ENCODE data around the gene SBK3.
"Not testable (repeated sequence)": the region's sequence is repeated elsewhere in the genome, so short reads cannot be mapped to it uniquely, and the experiment has no call there.

SBK3 gene

GRCh38 chr19:55540619-55541018 lies 4.7 kb downstream of the SBK3 start:
- no peak for DNase-seq (ENCODE audit: low read depth in 2 of 2)

- no peak for DNase-seq (ENCODE audit: low read depth in 2 of 2)
Observed at GRCh38 chr19:55539090-55539984, 6.0 kb downstream of the SBK3 start.

- DNase-seq (ENCODE audit: low read depth in 2 of 2), result no peak
Observed at GRCh38 chr19:55538132-55538531, 7.2 kb downstream of the SBK3 start.

GRCh38 chr19:55537741-55538111 lies 7.6 kb downstream of the SBK3 start:
- DNase-seq (ENCODE audit: low read depth in 2 of 2), result no peak

GRCh38 chr19:55536951-55537740 lies 8.2 kb downstream of the SBK3 start, which contains the start of gene SBK2:
Gene SBK2 (minus strand): TSS chr19:55537133. CDS start chr19:55536294, 839 bp downstream.
- DNase-seq (ENCODE audit: low read depth in 2 of 2), result no peak

- DNase-seq (ENCODE audit: low read depth in 2 of 2), result no peak
Observed at GRCh38 chr19:55536366-55536765, 9.0 kb downstream of the SBK3 start.

GRCh38 chr19:55535965-55536350 lies 9.4 kb downstream of the SBK3 start:
- no peak for DNase-seq (ENCODE audit: low read depth in 2 of 2)

GRCh38 chr19:55535173-55535964 lies 10.0 kb downstream of the SBK3 start:
- no peak for DNase-seq (ENCODE audit: low read depth in 2 of 2)

GRCh38 chr19:55534280-55534679 lies 11.1 kb downstream of the SBK3 start:
- DNase-seq (ENCODE audit: low read depth in 2 of 2), result not testable (repeated sequence)

- DNase-seq (ENCODE audit: low read depth in 2 of 2), result no peak
Observed at GRCh38 chr19:55530996-55531395, 14.3 kb downstream of the SBK3 start.

- DNase-seq (ENCODE audit: low read depth in 2 of 2), result no peak
Observed at GRCh38 chr19:55529636-55530234, 15.6 kb downstream of the SBK3 start.

- DNase-seq (ENCODE audit: low read depth in 2 of 2), result no peak
Observed at GRCh38 chr19:55528030-55528803, 17.1 kb downstream of the SBK3 start.

GRCh38 chr19:55527197-55528029 lies 17.9 kb downstream of the SBK3 start:
- no peak for DNase-seq (ENCODE audit: low read depth in 2 of 2)

GRCh38 chr19:55526216-55527196 lies 18.8 kb downstream of the SBK3 start:
- DNase-seq (ENCODE audit: low read depth in 2 of 2), result no peak

- DNase-seq (ENCODE audit: low read depth in 2 of 2), result no peak
Observed at GRCh38 chr19:55525289-55526101, 19.8 kb downstream of the SBK3 start.

- DNase-seq (ENCODE audit: low read depth in 2 of 2), result no peak
Observed at GRCh38 chr19:55520691-55521292, 24.6 kb downstream of the SBK3 start.
